GM18873 (cell line): Measurements from ENCODE around the gene ARHGAP15.

Experiments
- ATAC-seq: cut with Tn5 transposase; IDR thresholded peaks from one replicate; pipeline ENCODE4 v1.9.1; 2021; ENCODE audit warnings: mild to moderate bottlenecking, moderate library complexity, moderate number of reproducible peaks; ENCODE audit not compliant: unreplicated experiment, low FRiP score

The ARHGAP15 gene

GRCh38 chr2:143163499-143163898, 34.3 kb downstream of the ARHGAP15 start:
- no peak for ATAC-seq

GRCh38 chr2:143165291-143165690, 36.1 kb downstream of the ARHGAP15 start:
- no peak for ATAC-seq

GRCh38 chr2:143169105-143169504, 39.9 kb downstream of the ARHGAP15 start:
- no peak for ATAC-seq

- no peak for ATAC-seq
Observed at GRCh38 chr2:143171817-143172216, 42.6 kb downstream of the ARHGAP15 start.

- no peak for ATAC-seq
Observed at GRCh38 chr2:143175438-143175837, 46.2 kb downstream of the ARHGAP15 start.

- ATAC-seq: no peak
Observed at GRCh38 chr2:143176606-143177005, 47.4 kb downstream of the ARHGAP15 start.

- ATAC-seq: peak; percentile 99
Observed at GRCh38 chr2:143177096-143177786, 48.0 kb downstream of the ARHGAP15 start.

- ATAC-seq: no peak
Observed at GRCh38 chr2:143181494-143181893, 52.3 kb downstream of the ARHGAP15 start.

GRCh38 chr2:143182649-143183048, 53.4 kb downstream of the ARHGAP15 start:
- ATAC-seq: no peak

- peak; percentile 91 for ATAC-seq
Observed at GRCh38 chr2:143183804-143184463, 54.7 kb downstream of the ARHGAP15 start.

GRCh38 chr2:143186876-143187275, 57.7 kb downstream of the ARHGAP15 start:
- ATAC-seq: no peak

GRCh38 chr2:143190431-143190830, 61.2 kb downstream of the ARHGAP15 start:
- no peak for ATAC-seq

- ATAC-seq: no peak
Observed at GRCh38 chr2:143192106-143192505, 62.9 kb downstream of the ARHGAP15 start.

GRCh38 chr2:143192716-143193115, 63.5 kb downstream of the ARHGAP15 start:
- ATAC-seq: no peak

- ATAC-seq: no peak
Observed at GRCh38 chr2:143193121-143193520, 63.9 kb downstream of the ARHGAP15 start.

GRCh38 chr2:143195511-143195910, 66.3 kb downstream of the ARHGAP15 start:
- no peak for ATAC-seq

GRCh38 chr2:143204062-143204461, 74.8 kb downstream of the ARHGAP15 start:
- no peak for ATAC-seq

- no peak for ATAC-seq
Observed at GRCh38 chr2:143205106-143205764, 76.0 kb downstream of the ARHGAP15 start.

- ATAC-seq: no peak
Observed at GRCh38 chr2:143209570-143210445, 80.6 kb downstream of the ARHGAP15 start.

- ATAC-seq: no peak
Observed at GRCh38 chr2:143210446-143210819, 81.2 kb downstream of the ARHGAP15 start.
